COR-L47 (cell line): Measurements from ENCODE around the gene ZFAND3.

Source experiments
- DNase-seq: peaks from one replicate; lab custom pipeline; 2025; lab: John Stamatoyannopoulos, UW

The ZFAND3 gene

DNA sequence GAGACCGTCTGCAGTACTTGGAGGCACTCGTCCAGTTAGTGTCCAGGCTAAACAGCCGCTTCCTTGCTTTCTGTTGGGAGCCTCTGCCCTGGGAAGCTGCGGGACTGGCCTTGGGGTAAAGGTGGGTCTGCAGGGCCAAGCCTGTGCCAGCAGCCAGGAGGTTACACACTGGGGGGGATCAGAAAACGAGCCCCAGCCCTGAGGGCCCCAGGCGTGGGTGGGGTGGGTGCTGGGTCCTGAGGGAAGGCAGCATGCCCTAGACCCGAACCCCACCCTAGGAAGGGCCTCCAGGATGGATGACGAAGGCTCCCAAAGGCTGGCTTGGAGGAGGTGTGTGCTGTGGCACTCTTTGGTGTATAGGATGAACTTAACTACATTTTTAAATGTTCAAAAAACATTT lies 335.2 kb downstream of the ZFAND3 start:
- DNase-seq, result no peak

DNA sequence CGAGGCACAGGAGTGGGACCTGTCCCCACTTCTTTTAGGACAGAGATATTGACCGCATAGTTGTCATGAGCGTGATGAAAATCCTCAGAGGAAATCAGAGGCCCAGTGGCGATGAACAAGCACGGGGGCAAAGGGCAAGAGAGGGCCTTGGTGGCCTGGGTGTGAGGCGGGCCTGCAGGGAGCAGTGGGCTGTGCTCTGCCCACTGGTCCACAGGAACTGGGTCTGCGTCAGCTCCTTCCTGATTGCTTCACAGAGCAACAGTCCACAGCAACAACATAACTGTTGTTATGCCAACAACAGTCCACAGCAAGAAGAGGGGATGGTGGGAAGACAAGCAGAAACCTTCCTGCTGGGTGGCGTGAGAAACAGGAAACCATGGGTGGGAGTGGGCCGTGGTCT lies 335.6 kb downstream of the ZFAND3 start:
- DNase-seq, result no peak

DNA sequence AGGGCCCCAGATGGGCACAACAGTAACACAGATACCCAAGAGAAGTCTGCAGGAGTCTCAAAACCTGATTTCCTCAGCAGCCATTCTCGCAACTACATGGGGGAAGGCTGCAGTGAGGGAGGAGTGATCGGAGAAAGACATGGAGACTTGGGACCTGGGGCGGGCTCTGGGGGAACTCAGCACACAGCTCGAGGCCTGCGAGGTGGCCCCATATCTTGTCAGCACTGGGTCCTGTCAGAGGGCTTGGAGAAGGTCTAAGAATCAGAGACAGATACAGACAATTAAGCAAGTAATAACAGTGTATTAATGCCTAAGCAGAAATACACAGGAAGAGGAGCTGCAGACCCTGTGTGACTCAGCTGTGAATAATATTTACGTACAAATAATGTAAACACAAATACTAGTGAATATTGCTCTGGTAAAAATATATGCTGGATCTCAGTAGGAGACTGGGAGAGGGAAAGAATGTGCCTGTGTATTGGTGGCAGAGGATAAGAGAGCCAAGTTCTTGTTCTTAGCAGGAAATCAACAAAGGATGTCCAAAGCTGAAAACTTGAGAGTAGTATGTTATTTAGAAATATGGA lies 336.2 kb downstream of the ZFAND3 start:
- DNase-seq, result no peak

DNA sequence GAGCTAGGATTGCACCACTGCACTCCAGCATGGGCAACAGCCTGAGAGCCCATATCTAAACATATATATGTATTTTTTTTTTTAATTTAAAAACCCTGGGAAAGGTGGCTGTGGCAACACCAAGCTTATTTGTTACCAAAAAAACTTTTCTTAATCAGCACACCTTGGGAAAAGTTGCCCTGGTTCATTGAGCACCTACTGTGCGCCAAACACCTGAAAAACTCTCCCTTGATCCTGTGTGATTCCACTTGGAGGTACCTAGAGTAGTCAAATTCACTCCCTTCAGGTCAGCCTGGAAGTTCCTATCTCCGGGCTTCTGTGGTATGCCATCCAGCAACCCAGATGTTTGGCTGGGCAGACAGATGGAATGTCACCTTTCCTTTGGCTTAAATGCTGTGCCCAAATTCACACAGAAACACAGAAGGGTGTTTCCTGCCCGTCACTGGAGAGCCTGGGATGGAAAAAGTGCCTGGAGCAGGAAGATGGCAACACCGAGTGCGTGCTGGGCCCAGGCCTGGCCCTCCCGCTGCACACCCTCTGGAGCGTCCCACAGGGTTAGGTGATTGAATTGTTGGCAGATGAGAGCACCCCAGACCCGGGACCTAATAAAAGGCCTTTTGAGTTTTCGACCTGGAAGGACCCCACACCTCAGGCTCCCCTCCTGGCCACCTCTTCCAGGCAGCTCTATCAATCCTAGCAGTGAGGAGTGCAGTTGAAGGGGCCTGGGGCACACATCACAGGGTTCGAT lies 337.5 kb downstream of the ZFAND3 start:
- DNase-seq, result no peak

DNA sequence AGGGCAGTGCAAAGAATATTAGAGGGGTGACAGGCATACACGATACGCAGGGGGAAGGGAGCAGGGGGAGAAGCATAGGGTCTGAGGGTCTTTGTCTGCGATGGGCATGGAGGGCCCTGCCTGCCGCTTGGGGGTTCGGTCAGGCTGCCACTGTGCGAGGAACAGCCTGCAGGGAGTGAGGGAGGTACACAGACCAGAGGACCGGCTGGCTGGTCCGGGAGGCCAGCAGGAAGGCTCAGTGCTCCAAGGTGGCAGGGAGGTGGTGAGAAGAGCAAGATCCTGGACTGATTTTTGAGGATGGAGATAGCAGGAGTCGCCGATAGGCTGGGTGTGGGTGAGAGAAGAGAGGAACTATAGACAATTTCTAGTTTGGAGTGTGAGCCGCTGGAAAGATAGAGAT lies 338.4 kb downstream of the ZFAND3 start:
- DNase-seq, result no peak

DNA sequence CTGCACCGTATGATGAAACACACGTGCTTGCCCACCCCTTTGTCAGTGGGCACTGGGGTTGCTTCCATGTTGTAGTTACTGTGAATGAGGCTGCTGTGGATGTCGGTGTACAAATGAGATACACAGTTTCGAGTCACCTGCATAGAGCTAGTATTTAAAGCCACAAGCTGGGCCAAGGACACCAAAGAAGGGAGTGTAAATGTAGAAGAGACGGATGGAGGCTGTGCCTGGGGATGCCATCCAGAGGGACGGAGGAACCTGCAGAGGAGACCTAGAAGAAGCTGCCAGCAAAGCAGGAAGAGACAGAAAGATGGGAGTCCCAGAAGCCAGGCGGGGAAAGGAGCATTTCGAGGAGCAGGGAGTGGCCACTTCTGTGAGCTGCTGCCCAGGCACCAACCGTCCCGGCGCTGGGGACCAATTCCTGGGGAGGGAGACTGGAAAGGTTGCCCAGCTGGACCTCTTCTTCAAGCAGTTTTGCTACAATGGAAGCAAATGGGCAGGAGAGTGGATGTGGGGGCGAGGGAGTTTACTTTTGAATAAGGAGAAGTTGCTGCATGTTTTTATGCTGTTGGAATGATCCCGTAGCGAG lies 339.3 kb downstream of the ZFAND3 start:
- no peak for DNase-seq

DNA sequence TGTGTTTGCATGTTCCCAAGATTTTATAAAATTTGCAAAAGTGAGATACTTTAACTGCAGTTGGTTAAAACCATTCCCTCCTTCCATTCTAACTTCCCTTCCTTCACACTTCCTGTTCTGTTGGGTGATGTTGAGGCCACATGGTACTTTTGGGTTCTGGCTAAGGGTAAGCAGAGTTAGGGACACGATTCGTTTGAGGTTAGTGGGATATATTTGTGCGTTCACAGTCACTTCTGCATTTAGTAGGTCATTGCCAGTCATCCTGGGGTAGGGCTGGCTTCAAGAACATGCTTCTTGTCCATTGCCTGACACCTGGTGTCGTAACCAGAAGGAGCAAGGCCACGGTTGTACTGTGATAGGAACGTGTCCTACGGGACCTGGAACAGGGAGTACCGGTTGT lies 340.1 kb downstream of the ZFAND3 start:
- no peak for DNase-seq

DNA sequence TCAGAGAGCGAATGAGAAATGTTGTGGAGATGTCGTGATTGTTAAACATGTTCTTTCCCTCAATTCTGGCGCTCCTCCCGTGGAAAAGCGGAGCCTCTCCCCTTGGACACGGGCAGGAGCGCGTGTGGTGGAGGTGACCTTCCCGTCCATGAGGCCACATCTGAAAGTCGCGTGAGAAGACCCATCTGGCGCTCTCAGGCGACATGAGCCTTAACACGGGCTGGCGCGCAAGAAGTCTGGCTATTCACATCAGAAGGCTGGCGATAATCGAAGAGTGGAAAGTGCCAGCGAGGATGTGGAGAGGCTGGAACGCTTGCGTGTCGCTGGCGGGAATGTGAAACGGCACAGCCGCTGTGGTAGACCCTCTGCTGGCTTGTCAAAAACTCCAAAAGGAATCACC lies 341.3 kb downstream of the ZFAND3 start:
- no peak for DNase-seq

DNA sequence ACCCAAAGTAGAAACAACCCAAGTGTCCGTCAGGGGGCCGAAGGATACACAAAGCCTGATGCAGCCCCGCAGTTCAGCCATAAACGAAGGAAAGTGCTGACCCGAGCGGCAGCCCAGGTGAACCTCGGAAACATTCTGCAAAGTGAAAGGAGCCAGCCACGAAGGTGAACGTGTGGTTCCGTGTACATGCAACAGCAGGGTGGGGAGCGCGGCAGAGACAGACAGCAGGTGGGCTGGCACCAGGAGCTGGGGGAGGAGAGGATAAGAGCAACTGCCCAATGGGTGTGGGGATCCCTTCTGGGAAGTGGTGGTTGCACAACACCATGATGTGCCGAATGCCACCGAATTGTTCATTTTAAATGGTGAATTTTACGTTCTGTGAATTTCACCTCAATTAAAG lies 341.8 kb downstream of the ZFAND3 start:
- no peak for DNase-seq

DNA sequence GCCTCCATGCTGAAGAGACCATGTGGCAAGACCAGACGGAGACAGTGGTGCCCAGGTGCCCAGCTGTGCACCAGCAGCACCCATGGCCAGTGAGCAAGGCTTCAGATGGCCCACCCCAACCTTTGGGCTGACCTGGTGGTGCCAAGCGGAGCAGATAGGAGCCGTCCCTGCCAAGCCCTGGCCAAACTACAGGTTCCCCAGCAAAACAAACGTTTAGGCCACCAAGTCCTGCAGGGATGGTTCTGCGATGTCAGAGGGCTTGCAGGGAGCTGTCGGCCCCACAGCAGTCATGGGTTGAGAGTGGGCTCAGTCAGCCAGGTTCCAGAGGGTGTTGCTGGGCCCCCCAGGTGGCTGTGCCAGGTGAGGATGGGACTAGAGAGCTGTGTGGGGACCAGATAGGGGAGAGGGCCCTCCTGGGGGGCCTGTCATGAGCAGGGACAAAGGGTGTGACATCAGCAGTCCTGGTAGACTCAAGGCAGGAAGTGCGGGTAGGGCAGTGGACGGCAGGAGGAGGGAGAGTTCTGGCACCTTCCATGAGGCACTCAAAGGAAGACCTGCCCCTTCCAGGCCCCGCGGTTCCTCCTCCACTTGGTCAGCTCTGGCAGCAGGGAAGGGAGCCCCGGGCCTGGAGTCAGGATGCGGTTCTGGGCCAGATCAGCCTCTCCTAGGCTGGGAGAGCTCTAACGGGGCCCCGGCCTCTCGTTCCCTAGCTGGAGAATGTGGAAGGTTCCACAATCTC lies 342.4 kb downstream of the ZFAND3 start:
- DNase-seq, result no peak

DNA sequence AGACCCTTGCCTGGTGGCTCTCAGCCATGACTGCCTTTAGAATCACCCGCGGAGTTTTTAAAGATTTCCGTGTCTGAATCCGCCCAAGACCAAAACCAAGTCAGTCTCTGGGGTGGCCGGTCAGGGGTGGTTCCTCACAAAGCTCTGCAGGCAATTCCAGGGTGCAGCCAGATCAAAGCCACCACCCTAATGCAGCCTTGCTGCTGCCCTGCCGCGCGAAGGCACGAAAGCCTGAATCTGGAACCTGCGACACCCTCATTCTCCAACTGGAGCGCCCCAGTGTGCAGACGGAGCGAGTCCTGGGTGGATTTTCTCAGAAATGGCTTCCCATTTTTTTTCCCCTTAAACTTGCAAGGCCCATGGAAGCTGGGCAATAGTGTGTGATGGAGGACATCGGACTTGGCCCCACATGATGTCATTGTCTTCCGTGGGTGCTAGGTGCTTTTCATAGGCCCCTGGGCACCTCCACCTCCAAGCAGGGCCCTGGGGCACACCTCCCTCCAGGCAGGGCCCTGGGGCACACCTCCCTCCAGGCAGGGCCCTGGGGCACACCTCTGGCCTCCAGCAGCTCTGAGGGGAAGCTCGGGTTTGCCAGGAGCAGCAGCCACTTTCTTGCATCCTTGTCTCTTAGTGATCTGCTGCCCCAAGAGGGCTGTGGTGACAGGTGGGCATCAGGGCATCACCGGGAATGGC lies 343.1 kb downstream of the ZFAND3 start:
- no peak for DNase-seq

DNA sequence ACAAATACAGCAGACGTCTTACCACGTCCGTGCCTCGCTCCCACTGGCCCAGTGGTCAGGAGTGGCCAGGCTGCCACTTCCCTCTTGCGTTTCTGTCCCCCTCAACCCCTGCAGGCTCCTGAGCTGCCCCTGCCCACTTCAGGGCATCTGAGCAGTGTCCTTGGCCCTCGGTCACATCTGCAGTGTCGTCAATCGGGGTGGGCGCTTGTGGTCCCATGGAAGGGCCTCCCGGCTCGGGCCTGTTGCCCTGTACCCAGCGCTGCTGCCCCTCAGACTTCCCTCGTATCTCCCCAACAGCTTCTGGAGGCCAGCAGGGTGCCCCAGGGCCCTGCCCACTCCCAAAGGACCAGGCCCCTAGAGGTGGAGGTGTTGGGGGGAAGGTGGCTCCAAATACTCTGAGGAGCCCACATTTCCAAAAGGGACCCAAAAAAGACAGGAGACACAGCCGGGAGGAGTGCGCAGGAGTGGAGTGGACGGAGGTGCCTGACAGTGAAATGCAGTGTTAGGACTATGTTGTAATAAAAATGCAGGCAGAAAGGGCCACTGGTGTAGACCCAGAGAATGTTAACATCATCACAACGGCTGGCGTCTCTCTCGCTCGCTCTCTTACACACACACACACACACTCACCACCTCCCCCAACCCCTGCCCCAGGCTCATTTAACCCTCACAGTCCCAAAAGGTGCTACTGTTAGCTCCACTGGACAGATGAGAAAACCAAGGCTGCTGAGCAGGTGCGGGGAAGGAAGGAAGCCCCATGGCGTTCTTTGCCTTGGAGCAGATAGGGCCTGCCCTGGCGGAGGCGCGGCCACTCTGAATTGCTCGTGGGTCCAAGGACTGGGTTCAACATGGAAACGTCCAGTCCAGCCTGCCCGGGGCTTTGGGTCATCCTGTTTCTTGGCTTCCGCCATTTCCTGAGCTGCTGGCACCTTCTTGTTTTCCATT lies 343.9 kb downstream of the ZFAND3 start:
- DNase-seq, result no peak

DNA sequence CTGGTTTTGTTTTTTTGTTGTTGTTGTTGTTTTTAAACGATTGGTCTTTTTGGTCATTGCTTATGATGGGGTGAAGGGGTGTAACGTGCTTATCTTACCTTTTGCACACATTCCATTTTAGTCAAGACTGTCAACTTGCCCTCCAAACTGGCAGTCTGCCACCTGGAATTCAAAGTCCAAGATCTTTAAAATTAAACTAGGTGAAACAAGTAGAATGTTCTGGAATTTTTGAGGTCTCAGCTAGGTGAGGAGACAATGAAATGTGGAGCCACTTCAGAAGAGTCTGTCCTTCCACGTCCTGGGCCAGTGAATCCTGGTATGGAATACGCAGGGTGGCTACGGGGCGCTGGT lies 344.6 kb downstream of the ZFAND3 start:
- DNase-seq, result no peak

DNA sequence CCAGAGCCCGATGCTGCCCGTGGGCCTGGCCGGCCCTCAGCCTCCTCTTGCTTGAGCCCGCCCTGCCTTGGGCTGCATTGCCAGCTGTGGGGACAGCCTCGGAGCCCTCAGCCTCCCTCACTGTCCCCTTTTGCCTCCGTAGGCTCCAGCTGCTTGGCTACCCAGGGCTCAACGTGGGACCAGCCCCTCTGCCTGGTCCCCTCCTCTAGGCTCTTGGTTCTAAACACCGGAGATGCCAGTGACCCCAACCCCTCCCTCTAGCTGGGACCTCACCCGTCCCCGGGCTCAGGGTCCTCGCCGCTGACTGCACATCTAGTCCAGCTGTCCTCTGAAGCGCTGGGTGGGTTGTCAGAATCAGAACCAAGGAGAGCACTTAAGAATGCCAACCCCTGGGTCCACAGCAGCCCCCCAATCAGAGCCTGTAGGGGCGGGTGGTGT lies 345.2 kb downstream of the ZFAND3 start:
- no peak for DNase-seq

DNA sequence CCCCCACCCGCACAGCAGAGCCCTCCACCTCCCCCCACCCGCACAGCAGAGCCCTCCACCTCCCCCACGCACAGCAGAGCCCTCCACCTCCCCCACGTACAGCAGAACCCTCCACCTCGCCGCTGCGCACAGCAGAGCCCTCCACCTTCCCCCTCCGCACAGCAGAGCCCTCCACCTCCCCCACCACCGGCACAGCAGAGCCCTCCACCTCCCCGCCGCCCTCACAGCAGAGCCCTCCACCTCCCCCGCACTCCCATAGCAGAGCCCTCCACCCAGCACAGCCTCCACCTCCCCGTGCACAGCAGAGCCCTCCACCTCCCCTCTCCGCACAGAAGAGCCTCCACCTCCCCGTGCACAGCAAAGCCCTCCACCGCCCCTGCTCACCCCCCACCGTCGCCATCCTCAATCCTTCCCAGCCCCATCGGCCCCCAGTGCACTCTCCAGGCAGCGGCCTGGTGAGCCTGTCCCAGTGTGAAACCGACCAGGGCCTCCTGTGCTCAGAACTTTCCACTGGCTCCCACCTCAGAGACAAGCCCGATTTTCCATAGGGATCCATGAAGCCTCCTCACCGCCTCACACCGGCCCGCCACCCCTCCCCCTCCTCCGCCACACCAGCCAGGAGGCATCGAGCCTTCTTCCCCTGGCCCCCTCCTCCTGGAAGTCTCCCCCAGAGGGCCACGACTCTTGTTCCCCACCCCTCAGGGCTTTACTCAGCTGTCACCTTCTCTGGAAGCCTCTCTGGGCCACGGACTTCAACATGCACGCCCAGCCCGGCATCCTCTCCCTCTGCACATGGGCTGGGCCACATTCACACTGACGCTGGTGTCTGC lies 347.1 kb downstream of the ZFAND3 start:
- no peak for DNase-seq

DNA sequence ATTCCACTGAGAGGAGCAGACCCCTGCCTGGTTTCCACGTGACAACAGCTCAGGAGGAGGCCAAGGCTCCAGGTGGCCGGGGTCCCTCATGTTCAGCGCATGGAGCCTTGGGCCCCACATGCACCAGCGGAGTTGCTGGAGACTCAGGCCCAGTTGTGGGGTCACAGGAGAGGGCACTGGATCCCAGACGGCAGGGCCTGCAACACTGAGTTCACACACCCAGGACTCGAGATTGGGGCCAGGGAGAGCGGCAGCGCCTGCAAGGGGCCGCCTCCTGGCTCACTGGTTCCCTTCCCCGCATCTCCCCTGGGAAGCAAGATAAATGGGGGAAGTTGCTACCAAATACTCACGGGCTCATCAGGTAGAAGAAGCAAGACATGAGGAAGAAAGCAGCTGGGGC lies 348.1 kb downstream of the ZFAND3 start:
- no peak for DNase-seq

DNA sequence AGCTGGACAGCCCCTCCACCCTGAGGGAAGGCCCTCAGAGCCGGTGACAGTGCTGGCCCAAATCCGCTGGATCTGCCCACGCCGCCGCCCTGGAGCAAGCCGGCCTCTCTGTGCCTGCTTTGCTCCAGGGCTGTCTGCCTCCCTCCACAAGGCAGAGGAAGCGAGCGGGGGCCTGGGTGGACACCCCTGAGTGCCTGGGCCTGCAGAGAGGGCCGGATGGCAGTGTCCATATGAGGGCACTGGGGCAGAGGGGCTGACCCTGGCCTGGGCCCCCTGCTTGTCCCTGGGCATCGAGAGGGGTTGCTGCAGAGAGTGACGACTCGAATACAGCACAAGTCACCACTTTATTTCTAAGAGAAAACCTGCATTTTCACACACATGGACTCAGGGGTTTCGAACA lies 348.6 kb downstream of the ZFAND3 start:
- DNase-seq, result no peak

DNA sequence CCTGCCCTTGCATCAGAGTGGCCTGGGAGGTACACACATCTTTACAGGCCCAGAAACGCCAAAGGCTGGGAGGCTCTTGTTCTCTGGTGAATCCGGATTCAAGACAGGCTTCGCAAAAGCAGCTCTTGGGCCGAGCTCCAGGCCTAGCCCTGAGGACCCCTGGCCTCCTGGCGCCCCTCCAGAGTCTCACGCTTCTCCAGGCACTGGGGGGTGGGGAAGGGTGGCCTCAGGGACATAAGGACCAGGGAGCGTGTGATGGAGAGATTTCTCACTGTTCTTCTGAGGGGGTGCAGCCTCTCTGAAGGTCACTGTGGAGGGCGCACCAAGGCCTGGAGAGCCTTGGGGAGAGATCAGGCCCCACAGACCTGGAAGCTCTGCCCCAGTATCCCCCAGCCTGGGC lies 349.2 kb downstream of the ZFAND3 start:
- DNase-seq, result no peak

DNA sequence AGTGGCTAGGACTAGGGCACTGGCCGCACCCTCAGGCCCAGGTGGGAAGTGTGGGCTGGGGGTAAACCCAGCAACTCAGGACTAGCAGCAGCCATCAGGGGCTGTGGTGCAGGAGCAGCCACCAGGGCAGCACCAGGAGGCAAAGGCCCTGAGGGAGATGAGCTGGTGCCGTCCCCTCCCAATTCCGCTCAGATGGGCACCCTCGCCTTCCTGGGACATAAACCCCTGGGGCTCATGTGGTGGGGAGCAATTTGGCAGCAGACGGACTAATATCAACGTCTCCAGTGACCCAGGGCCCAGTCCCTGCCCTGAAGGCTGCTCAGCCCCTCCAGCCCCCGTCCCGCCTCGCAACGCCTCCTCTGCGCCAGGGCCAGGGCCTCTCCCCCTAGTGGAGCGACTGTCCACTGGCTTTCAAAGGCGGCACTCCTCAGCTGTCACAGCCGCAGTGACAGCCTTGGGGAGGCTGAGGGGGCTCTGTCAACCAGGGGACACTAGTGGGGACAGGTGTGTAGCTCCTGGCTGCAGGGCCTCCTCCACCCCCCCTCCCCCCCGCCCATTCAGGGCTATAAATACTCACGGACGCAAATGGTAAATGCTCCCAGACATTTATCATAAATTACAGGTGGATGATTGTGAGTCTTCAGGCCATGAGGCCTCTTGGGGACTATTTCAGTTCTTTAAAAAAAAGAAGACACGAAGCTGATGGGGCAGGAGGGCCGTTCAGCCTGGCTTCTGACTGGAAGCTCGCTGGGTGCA lies 349.9 kb downstream of the ZFAND3 start:
- DNase-seq, result peak; percentile 47
